Activated CD8-positive, alpha-beta memory T cell treated with anti-CD3 and anti-CD28 coated beads for 24 hours (primary cell): ENCODE data around the gene SFRP5.
A peak's percentile ranks its signal among the peaks of the same experiment; 100 is the strongest.

Source experiments
- DNase-seq: peaks from one replicate; pipeline ENCODE4 v3.0.0-alpha.2; 2020

SFRP5 gene

DNA sequence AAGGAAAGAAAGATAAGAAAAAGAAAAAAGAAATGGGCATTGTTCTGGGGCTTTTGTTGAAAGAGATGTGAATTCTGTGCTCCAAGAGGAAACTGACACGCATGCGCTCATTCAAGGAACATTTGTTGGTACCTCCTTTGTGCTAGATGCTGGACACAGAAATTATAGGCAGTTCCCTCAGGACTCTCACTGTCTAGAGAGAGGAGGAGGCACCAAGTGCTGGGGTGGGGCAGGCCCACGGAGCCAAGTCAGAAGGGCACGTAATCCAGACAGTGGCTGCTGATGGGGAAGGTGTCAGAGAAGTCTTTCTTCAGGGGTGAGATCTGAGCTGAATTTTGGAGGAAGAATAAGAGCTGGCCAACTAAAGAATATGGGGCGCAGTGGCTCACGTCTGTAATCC lies 37.8 kb downstream of the SFRP5 start:
- DNase-seq: no peak

DNA sequence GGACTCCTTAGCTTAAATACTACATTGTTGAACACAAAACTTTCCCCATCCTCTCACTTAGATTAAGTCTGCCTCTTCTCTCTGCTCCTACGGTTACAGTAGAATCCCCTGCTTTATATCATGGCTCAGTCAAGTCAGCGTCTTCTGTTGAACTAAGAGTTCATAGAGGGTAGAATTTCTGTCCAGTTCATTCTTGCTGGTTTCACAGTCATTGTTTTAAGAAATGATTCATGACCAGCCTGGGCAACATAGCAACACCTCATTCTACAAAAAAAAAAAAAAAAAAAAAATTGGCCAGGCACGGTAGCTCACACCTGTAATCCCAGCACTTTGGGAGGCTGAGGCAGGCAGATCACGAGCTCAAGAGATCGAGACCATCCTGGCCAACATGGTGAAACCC lies 38.5 kb downstream of the SFRP5 start:
- no peak for DNase-seq

DNA sequence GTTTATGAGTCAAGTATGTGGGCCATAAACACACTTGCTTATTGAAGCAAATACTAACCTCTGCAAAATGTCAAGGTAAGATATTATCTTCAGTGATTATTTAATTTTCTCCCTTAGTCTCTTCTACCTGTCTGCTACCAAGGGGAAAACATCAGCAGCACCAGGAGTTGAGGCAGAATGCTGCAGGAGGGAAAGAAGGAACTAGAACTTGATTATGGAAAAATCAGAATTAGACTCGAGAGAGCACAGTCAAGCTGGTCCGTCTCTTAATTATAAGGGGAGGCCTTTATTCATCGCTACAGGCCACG lies 39.8 kb downstream of the SFRP5 start:
- no peak for DNase-seq

DNA sequence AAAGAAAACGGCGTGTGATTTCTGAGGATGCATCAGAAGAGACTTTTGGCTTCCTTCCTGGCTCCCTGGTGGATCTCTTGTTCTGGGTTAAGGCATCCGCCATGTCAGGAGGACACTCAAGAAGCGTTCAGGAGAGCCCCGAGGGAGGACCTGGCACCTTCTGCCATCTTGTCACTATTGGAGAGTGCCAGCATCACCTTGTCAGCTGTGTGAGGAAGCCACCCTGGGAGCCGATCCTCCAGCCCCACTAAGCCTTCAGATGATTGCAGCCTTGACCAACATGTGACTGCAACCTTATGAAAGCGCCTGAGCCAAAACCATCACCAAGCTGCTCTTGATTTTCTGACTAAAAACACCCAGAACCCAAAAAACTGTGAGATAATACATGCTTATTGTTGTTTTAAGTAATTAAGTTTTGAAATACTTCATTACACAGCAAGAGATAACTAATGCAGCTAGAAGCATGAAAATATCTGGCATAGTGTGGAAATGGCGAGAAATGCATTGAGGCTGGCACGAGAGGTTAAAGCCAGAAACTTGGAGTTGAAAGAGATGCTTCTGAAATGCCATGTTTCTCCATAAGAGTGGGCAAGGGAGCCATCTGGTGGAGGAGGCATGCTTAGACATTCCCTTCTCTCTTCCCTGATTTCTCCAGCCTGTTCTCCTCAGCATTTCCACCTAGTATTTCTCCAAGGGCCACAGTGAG lies 40.3 kb downstream of the SFRP5 start:
- DNase-seq: peak; percentile 75

DNA sequence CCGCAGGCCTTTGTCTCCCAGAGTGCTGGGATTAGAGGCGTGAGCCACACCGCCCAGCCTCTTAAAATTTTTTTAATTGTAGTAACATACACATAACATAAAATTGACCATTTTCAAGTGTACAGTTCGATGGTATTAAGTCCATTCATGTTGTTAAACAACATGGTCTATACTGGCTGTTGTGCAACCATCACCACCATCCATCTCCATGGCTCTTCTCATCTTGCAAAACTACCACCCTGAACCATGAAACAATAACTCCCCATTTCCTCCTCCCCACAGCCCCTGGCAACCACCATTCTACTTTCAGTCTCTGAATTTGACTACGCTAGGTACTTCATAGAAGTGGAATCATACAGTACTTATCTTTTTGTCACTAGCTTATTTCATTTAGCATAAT lies 42.8 kb downstream of the SFRP5 start:
- no peak for DNase-seq

DNA sequence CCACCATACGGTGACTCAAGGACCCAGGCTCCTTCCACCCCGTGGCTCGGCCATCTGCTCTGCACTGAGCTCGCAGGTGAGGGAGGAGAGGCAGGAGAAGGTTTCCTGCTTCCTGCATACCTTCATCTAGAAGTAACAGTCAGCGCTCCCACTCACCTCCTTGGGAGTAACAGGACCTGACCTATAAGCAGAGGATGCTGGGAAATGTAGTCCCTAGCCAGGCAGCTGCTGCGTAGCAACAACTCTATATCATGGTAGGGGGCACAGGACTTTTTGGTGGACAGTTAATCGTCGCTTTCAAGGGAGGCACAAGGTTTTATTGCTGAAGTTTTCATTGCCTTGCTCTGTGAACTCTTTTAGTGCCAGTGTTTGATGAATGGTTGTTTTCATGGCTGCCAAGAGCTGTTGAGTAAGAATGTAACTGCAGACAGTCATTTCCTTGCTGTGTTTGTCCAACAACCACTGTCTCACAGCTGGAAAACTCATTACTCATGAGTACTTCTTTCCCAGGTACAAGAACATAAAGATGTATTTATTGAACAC lies 45.1 kb downstream of the SFRP5 start:
- DNase-seq: no peak

DNA sequence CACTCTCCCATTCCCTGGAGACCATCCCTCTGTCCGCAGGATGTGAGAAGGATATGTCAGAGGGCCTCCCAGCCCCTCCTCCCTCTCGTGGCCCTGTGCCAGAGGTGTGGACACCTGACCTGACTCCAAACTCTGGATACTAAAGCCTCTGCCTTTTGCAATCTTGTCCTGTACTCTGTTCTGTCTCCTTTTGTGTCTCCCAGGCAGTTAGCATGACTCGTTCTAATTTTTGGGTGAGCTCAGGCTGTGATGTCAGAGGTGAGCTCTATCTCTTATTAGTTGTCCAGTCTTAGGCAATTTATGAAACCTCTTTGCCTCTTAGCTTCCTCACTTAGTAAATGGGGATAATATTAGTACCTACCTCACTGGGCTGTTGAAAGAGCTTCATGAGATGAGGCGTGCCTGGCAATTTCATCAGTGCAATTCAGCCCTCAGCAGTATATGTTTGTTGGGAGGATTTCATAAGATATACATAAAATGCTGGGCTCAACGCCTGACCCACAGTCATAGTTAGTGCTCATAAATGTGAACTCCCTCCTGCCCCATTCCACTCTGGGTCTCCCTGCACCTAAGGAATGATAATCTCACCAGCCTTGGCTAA lies 47.4 kb downstream of the SFRP5 start:
- DNase-seq: no peak

DNA sequence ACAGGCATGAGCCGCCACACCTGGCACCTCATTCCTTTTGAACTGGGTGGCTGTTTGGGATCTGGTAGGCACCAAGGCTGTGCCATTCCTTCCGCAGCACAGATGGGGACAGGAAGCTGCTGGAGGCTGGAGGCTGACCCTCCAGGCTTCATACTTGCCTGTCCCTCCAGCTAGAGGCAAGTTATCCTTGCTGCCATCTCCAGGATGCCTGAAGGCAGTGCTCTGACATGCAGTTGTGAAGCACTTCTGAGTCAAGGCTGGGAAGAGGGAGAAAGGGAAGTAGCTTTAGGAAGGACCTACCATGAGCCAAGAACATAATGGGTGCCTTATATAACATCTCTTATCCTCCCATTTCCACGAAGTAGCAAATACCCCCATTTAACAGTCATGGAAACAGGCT lies 48.8 kb downstream of the SFRP5 start:
- no peak for DNase-seq

DNA sequence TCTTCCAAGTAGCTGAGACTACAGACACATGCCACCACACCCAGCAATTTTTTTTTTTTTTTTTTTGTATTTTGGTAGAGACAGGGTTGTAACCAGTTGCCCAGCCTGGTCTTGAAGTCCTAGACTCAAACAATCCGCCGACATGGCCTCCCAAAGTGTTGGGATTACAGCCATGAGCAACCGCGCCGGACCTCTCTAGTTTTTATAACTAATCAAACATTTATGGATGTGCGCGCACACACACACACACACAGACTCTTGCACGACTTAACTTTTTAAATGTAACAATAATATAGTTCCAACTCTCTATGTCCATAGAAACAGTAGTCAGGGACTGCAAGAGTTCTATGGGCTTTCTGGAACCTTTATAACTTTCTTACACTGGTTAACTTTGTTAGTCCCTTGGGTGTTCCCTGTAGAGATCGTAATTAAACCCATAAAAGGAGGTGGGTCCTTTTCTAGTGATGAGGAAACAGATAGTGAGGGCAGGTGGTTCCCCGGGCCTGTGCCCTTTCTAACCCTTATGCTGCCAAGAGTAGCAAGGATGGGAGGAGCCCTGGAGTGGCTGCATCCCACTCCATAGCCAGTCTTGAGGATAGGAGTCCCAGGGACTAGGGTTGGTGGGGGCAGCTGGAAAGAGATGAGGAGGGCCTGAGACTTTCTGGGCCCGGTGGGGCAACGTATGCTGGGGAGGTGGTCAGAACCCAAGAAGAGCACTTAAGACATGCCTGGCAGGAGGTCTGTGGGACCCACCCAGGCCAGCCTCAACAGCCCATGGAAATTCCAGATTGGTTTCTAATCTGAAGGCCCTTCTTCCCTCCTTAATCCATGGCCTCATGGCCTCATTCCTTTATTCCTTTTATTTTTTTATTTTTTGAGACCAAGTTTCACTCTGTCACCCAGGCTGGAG lies 49.7 kb downstream of the SFRP5 start:
- DNase-seq: no peak

DNA sequence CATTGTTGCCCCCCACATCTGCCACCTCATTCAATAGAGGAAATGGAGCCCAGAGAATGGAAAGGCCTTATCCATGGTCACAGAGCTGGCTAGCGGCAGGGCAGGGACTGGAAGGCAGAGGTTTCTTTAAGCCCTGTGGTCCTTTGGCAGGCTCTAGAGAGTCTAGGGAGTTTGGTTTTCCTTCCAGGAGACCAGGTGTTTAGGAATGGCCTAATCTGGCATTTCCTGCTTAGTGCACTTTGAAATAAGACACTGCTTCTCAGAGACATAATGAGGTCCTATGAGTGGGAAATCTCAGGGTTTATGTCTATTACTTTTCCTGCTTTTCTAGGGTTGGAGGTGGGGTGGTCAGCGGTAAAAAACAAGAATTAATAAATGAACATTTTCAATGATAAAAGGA lies 52.2 kb downstream of the SFRP5 start:
- DNase-seq: no peak

DNA sequence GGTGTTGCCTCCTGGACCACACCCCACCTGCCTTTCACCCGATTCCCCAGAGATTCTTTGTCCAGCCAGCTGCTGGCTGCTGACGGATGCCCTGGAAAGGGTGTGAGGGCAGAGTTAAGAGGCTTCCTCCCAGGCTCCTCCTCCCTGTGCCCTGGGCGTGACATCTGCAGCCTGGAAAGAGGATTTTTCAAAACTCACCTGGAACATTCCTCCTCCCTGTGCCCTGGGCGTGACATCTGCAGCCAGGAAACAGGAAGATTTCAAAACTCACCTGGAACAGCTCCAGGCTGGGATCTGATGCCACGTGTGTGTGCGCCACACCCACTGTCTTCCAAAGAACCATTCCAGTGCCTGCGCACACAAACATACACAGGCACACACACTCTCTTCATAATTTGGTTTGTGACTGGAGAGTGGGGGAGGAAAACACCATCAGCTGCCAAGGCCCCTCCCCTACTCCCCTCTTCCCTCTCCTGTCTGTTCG lies 53.1 kb downstream of the SFRP5 start:
- no peak for DNase-seq

DNA sequence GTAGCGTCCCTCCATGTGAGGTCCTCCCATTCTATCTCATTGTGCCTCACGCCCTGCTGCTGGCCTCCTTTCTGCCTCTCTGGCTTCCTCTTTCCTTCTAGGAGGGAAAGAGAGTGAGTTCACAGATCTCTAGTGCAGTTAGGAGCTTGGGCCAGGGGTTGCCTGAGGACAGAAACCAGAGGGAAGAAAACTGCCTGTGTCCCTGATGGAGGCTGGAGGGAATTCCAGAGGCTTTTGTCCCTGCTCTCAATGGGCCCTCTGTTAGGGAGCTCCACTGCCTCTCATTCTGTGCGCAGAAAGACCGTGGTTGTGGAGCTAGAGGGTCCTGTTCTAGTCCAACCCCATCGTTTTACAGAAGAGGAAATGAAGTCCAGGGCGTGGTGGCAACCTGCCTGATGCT lies 53.6 kb downstream of the SFRP5 start:
- no peak for DNase-seq

DNA sequence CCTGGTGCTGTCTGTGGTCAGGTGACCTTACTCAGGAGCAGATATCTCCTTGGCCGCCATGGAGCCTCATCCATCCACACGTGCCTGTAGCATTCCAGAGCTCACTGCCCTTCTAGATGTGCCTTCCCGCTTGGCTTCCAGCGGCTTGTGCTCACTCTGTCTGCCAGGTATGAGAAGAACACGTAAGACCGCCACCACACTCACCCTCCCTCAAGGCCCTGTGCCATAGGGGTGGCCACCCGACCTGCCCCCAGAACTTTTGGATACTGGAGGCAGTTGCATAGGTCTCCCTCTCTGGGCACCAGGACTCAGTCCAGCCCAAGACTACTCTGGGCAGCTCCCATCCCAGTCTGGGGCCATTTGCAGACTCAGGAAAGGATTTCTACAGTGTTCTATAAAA lies 54.2 kb downstream of the SFRP5 start:
- no peak for DNase-seq
